Neural cell (in vitro differentiated cells): Measurements from ENCODE around the gene SLC19A1. TPM values are rescaled to one million over a fixed set of nuclear protein-coding genes. Genes with fewer than 3 reads are reported as not detected.

Experiments
- H2AFZ ChIP-seq: fragments of 200-600, 300-800 bp; sonication (generic), shearing (Covaris generic); 2 replicates; pipeline ENCODE4 v1.6.0; 2014; ENCODE audit warnings: low read depth, mild to moderate bottlenecking, antibody characterized with exemption, low read length, moderate library complexity
- H3F3A ChIP-seq: fragments of 200-600 bp; shearing (Covaris generic); 2 replicates; pipeline ENCODE4 v1.6.1; 2016; ENCODE audit warnings: mild to moderate bottlenecking, moderate library complexity, mixed read lengths, antibody characterized with exemption, low read length; ENCODE audit not compliant: insufficient read depth, poor library complexity, severe bottlenecking
- H3K27ac ChIP-seq: fragments of 200-600, 300-800 bp; sonication (generic), shearing (Covaris generic); 2 replicates; pipeline ENCODE4 v1.5.1; 2014; ENCODE audit warnings: mild to moderate bottlenecking, low read length, moderate library complexity
- H3K27me3 ChIP-seq: fragments of 300-800, 200-600 bp; sonication (generic), shearing (Covaris generic); 2 replicates; pipeline ENCODE4 v1.6.0; 2014; ENCODE audit warnings: mild to moderate bottlenecking, low read depth, low read length, moderate library complexity; ENCODE audit not compliant: insufficient read depth
- H3K36me3 ChIP-seq: fragments of 300-800, 200-600 bp; sonication (generic), shearing (Covaris generic); 2 replicates; pipeline ENCODE4 v1.5.1; 2014; ENCODE audit warnings: mild to moderate bottlenecking, antibody characterized with exemption, low read length, moderate library complexity; ENCODE audit not compliant: insufficient read depth
- H3K4me2 ChIP-seq: fragments of 300-800, 200-600 bp; sonication (generic), shearing (Covaris generic); 2 replicates; pipeline ENCODE4 v1.6.0; 2014; ENCODE audit warnings: mild to moderate bottlenecking, low read length
- H3K4me3 ChIP-seq: fragments of 300-800, 200-600 bp; sonication (generic), shearing (Covaris generic); 2 replicates; pipeline ENCODE4 v1.5.1; 2014; ENCODE audit warnings: mild to moderate bottlenecking, low read length, moderate library complexity
- H3K79me2 ChIP-seq: fragments of 200-600 bp; shearing (Covaris generic); replicated peaks from 2 replicates; pipeline ENCODE4 v1.6.0; 2014; ENCODE audit warnings: mild to moderate bottlenecking, low read length, moderate library complexity; ENCODE audit not compliant: insufficient read depth
- H3K9ac ChIP-seq: fragments of 300-800, 200-600 bp; sonication (generic), shearing (Covaris generic); 2 replicates; pipeline ENCODE4 v1.6.1; 2016; ENCODE audit warnings: mild to moderate bottlenecking, low read length, mixed read lengths
- H3K9me2 ChIP-seq: fragments of 200-600 bp; shearing (Covaris generic); 2 replicates; pipeline ENCODE4 v1.6.1; 2016; ENCODE audit warnings: mild to moderate bottlenecking, low read length, mixed read lengths; ENCODE audit not compliant: insufficient read depth
- H3K9me3 ChIP-seq: fragments of 200-600, 300-800 bp; sonication (generic), shearing (Covaris generic); 2 replicates; pipeline ENCODE4 v1.6.1; 2016; ENCODE audit warnings: mild to moderate bottlenecking, mixed run types, low read length, moderate library complexity, mixed read lengths
- H4K20me1 ChIP-seq: fragments of 200-600 bp; shearing (Covaris generic); 2 replicates; pipeline ENCODE4 v1.6.1; 2016; ENCODE audit warnings: mild to moderate bottlenecking, mixed run types; ENCODE audit not compliant: insufficient read depth
- CTCF ChIP-seq: fragments of 450-650 bp; IDR thresholded peaks from 2 replicates; pipeline ENCODE4 v1.5.1; 2014; ENCODE audit warnings: antibody characterized with exemption, mild to moderate bottlenecking, moderate library complexity; ENCODE audit not compliant: poor library complexity, severe bottlenecking
- EP300 ChIP-seq: fragments of 450-650 bp; conservative IDR thresholded peaks from 2 replicates; pipeline ENCODE4 v1.6.1; 2014; ENCODE audit warnings: antibody characterized with exemption, mild to moderate bottlenecking, moderate library complexity; ENCODE audit not compliant: poor library complexity, severe bottlenecking
- EZH2 ChIP-seq: fragments of 200-600, 300-800 bp; shearing (Covaris generic), sonication (generic); IDR thresholded peaks from 2 replicates; pipeline ENCODE4 v1.6.1; 2014; ENCODE audit warnings: antibody characterized with exemption, low read length, borderline replicate concordance, mild to moderate bottlenecking; ENCODE audit not compliant: insufficient read depth, poor library complexity, severe bottlenecking
- MXI1 ChIP-seq: fragments of 450-650 bp; conservative IDR thresholded peaks from 2 replicates; pipeline ENCODE4 v1.6.1; 2014; ENCODE audit warnings: antibody characterized with exemption, mild to moderate bottlenecking; ENCODE audit not compliant: poor library complexity, severe bottlenecking
- POLR2AphosphoS5 ChIP-seq: IDR thresholded peaks from 2 replicates; pipeline ENCODE4 v1.6.1; 2012
- RAD21 ChIP-seq: fragments of 450-650 bp; conservative IDR thresholded peaks from 2 replicates; pipeline ENCODE4 v1.6.1; 2014; ENCODE audit warnings: antibody characterized with exemption, mild to moderate bottlenecking, moderate library complexity
- REST ChIP-seq: IDR thresholded peaks from 2 replicates; pipeline ENCODE4 v1.6.1; 2012; ENCODE audit warnings: borderline replicate concordance
- SMC3 ChIP-seq: fragments of 450-650 bp; conservative IDR thresholded peaks from 2 replicates; pipeline ENCODE4 v1.6.1; 2014; ENCODE audit warnings: antibody characterized with exemption, mild to moderate bottlenecking, moderate library complexity; ENCODE audit not compliant: poor library complexity
- TAF1 ChIP-seq: IDR thresholded peaks from 2 replicates; pipeline ENCODE4 v1.6.1; 2012; ENCODE audit warnings: low read depth
- polyA plus RNA-seq: library from polyadenylated mRNA; depleted of rRNA; stranded (reverse); fragments of >200 nt; gene quantifications from 2 replicates; pipeline ENCODE4 v1.2.3, GENCODE V29; 2014

The SLC19A1 gene
- polyA plus RNA-seq, 1 donor from 2014 or later: 2.9 TPM

- Histone ChIP-seq H3K9me2 (no peaks in the 10 kb centered on the region), H3K9ac (no peak overlapping the region), H3K79me2 (no peaks in the 10 kb centered on the region), H3K9me3 (no peaks in the 10 kb centered on the region), H2AFZ (no peak overlapping the region), H3K4me3 (no peak overlapping the region), H3F3A (no peaks in the 10 kb centered on the region), H3K4me2 (no peak overlapping the region), H4K20me1 (no peaks in the 10 kb centered on the region), H3K27ac (no peak overlapping the region), H3K36me3 (no peaks in the 10 kb centered on the region), H3K27me3 (no peaks in the 10 kb centered on the region)
- TF ChIP-seq TAF1: no peak
- TF ChIP-seq RAD21: no peak
- no peak for TF ChIP-seq SMC3
- no peak for TF ChIP-seq EZH2
- TF ChIP-seq EP300: no peak
- no peak for TF ChIP-seq MXI1
- no peak for TF ChIP-seq REST
- no peak for TF ChIP-seq POLR2AphosphoS5
- no peak for TF ChIP-seq CTCF
Measured at GRCh38 chr21:45467221-45467779, 74.9 kb downstream of the SLC19A1 start.

- Histone ChIP-seq H3K79me2 (no peaks in the 10 kb centered on the region), H3K9ac (no peak overlapping the region), H3K27ac (no peak overlapping the region), H3K4me3 (no peak overlapping the region), H3K9me2 (no peaks in the 10 kb centered on the region), H3K4me2 (no peak overlapping the region), H3F3A (no peaks in the 10 kb centered on the region), H4K20me1 (no peaks in the 10 kb centered on the region), H3K9me3 (peaks cover 3% of the 10 kb centered on the region), H3K27me3 (no peaks in the 10 kb centered on the region), H2AFZ (no peak overlapping the region), H3K36me3 (no peaks in the 10 kb centered on the region)
- TF ChIP-seq SMC3 (no peak), POLR2AphosphoS5 (no peak), REST (no peak), RAD21 (no peak)
Measured at GRCh38 chr21:45466330-45467220, 75.7 kb downstream of the SLC19A1 start.
